Activated naive CD4-positive, alpha-beta T cell treated with anti-CD3 and anti-CD28 coated beads, Interleukin-2, amount 50 U/mL, for 72 hours (primary cell): ENCODE data around the gene ZFPM1. TPM values are rescaled to one million over a fixed set of nuclear protein-coding genes. Genes with fewer than 3 reads are reported as not detected.

Source experiments
- ATAC-seq, 2 donors: fragments of 150-1000 bp; cut with Tn5 transposase; 2 replicates each; pipeline ENCODE4 v1.10.0; 2021; ENCODE audit warnings: mild to moderate bottlenecking in 2 of 2, moderate library complexity in 2 of 2
- DNase-seq, 2 donors: peaks; one replicate each; pipeline ENCODE4 v3.0.0; 2021 to 2022; ENCODE audit warnings: low spot score in 2 of 2
- H3K27ac Mint-ChIP-seq, 2 donors: one replicate each; pipeline ENCODE4 v1.8.0; 2022; ENCODE audit warnings: mild to moderate bottlenecking in 2 of 2, mixed read lengths in 2 of 2
- H3K36me3 Mint-ChIP-seq, 2 donors: one replicate each; pipeline ENCODE4 v1.8.0; 2022; ENCODE audit warnings: mixed read lengths in 2 of 2
- H3K9me3 Mint-ChIP-seq, 2 donors: one replicate each; pipeline ENCODE4 v1.8.0; 2022; ENCODE audit warnings: mixed read lengths in 2 of 2
- total RNA-seq, 2 donors: library from RNA; stranded (reverse); gene quantifications; one replicate each; pipeline ENCODE4 v1.2.3, GENCODE V29; 2022

ZFPM1 gene
- total RNA-seq, 2 donors from 2014 or later: 15.5 to 25.1 TPM

DNA sequence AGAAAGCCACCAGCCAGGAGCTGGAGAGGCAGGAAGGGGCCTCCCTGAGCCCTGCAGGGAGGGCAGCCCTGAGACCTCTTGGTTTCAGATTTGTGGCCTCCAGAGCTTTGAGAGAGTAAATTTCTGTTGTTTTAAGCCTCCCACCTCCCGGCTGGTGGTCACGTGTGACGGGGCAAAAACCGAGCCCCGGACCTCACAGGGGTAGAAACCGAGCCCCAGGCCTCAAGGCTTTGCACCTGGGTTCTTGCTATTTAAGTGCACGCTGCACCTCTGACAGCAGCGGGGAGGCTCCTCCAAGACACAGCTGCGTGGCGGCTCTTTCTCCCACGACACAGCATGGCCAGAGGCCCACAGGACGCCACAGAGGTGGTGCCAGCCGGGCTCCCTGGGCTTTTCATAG is 99.7 kb downstream of the ZFPM1 start:
- Mint-ChIP-seq H3K27ac (no peak overlapping the region), H3K36me3 (peaks cover 0 to 6% of the 10 kb centered on the region in 2 donors), H3K9me3 (peaks cover 0 to 5% of the 10 kb centered on the region in 2 donors)
- ATAC-seq (no peak), DNase-seq (no peak)

DNA sequence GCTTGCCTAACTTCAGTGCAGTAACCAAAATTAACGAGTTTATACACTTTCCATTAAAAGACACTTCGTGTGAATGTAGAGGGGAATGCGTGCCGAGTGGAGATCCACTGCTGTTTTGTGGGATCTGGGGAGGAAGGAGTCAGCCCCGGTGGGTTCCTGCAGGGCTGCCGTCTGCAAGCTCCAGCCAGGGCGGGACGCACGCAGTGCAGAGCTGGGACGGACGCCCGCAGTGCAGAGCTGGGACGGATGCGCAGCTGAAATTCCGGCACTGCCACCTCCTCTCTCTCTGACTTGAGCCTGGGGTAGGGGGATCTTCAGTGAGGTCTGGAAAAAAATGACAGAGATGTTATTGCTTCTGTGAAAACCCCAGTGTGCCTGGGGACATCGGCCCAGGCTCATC is 100.7 kb downstream of the ZFPM1 start:
- H3K36me3 Mint-ChIP-seq: peaks cover 0 to 6% of the 10 kb centered on the region in 2 donors
- ATAC-seq: no peak
- DNase-seq: no peak
- H3K9me3 Mint-ChIP-seq: peaks cover 0 to 5% of the 10 kb centered on the region in 2 donors
- H3K27ac Mint-ChIP-seq: no peak overlapping the region

DNA sequence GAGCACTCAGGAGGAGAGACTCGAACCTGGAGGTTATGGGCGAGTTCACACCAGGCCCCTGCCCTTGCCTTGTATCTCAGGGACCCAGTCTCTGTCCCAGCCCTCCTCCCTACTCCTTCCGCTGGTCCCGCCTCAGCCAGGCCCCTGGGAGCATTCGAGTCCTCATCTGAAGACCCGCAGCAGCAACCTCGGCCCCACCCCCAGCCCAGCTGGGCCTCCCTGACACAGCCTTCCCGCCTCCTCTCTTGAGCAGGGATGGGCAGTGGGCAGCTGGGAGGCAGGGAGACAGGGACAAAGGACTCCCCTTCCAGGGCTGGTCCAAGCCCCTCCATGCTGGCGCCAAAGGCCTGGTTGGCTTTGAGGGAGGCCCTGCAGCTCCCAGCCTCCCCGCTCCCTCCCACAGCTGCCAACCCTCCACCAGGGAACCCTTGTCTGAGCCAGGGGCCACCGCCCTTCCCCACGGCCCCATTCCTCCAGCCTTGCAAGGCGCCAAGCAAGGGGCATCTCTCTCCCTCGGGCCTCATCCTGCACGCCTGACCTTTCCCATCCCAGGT is 101.7 kb downstream of the ZFPM1 start:
- no peak for ATAC-seq
- H3K9me3 Mint-ChIP-seq: peaks cover 0 to 5% of the 10 kb centered on the region in 2 donors

DNA sequence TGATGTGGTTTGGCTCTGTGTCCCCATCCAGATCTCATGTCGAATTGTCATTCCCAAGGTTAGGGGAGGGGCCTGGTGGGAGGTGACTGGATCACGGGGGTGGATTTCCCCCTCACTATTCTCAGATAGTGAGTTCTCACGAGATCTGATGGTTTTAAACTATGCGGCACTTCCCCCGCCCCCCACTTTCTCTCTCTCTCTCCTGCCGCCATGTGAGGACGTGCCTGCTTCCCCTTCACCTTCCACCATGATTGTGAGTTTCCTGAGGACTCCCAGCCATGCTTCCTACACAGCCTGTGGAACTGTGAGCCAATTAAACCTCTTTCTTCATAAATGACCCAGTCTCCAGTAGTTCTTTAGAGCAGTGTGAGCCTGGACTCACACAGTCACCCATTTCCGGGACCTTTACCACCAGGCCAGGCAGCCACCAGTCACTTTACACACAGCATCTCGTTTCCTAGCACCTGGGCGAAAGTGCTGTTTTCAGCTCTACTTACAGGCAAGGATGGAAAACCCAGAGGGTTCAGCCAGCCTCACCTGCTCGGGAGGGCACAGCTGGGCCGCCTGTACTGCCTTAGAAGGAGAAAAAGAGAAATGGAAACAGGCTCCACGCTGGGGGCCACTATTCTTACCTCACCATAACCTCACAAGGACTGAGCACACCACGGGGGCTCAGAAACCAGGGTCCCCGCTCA is 103.4 kb downstream of the ZFPM1 start:
- Mint-ChIP-seq H3K36me3 (peaks cover 0 to 6% of the 10 kb centered on the region in 2 donors), H3K9me3 (peaks cover 0 to 5% of the 10 kb centered on the region in 2 donors)
- DNase-seq: no peak

More for the DNA sequence above, 101.7 kb downstream of the ZFPM1 start:
- no peak overlapping the region for H3K27ac Mint-ChIP-seq
- peaks cover 0 to 6% of the 10 kb centered on the region in 2 donors for H3K36me3 Mint-ChIP-seq
- DNase-seq: no peak

DNA sequence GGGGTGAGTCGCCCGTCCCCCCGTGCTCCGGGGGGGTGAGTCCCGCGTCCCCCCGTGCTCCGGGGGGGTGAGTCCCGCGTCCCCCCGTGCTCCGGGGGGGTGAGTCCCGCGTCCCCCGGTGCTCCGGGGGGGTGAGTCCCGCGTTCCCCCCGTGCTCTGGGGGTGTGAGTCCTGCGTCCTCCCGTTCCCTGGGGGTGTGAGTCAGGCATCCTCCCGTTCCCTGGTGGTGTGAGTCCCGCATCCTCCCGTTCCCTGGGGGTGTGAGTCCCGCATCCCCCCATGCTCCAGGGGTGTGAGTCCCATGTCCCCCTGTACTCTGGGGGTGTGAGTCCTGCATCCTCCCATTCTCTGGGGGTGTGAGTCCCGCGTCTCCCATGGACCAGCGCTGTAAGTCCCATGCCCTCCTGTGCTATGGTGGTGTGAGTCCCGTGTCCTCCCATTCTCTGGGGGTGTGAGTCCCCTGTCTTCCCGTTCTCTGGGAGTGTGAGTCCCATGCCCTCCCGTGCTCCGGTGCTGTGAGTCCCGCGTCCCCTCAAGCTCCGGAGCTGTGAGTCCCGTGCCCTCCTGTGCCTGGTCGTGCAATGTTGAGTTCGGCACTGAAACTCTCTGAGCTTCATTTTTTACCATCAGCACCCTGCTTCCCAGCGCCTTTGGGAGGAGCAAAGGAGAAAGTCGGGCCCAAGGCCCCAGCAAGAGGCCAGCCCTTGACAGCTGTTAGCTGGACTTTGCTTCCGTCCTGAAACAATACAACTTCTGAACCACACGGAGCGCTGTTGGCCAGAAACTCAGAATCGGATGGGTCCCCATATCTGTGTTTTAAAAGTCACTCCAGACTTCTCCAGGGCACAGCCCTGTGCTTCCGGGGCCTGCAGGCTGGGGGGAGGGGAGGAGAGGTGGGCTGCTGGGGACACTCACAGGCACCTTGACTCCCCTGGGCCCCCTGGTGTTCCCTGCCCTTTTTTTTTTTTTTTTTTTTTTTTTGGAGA is 105.7 kb downstream of the ZFPM1 start:
- H3K27ac Mint-ChIP-seq: no peak overlapping the region
- DNase-seq (no peak), ATAC-seq (peak in 1 of 2 donors; percentile 38)
- peaks cover 0 to 5% of the 10 kb centered on the region in 2 donors for H3K9me3 Mint-ChIP-seq
- H3K36me3 Mint-ChIP-seq: peaks cover 0 to 6% of the 10 kb centered on the region in 2 donors

More for the DNA sequence above, 103.4 kb downstream of the ZFPM1 start:
- no peak overlapping the region for H3K27ac Mint-ChIP-seq
- no peak for ATAC-seq

DNA sequence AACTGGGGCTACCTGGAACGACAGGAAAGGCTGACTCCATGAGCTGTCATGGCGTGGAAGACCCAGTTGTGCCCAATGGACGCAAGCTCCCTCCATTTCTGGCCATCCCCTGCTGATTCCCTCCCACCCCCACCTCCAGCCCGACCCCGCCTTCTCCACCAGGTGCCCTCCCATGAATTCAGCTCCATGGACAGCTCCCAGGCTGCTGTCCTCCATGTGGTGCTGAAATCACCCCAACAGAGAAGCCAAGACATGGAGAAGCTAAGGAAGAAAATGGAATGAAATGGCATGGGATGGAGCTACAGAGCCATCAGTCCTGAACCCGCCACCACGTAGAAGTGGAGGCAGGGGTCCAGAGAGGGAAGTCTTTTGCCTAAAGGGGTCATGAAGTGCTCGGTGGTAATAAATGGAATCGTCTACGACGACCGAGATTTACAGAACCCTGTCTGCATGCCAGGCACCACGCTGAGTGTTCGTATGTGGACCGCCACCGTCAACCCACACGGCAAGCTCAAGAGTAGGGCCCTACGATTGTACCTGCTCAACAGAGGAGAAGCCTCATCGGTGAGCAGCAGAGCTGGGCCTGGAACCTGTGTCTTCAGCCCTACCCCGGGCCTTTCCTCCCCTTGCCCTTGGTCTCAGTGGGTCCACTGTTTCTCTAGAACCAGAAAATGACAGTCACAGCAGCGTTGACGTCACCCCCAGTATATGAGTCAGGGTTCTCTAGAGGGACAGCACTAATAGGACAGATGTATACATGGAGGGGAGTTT is 107.8 kb downstream of the ZFPM1 start:
- ATAC-seq (no peak), DNase-seq (no peak)
- H3K9me3 Mint-ChIP-seq: peaks cover 0 to 5% of the 10 kb centered on the region in 2 donors
- peaks cover 0 to 6% of the 10 kb centered on the region in 2 donors for H3K36me3 Mint-ChIP-seq
- no peak overlapping the region for H3K27ac Mint-ChIP-seq

DNA sequence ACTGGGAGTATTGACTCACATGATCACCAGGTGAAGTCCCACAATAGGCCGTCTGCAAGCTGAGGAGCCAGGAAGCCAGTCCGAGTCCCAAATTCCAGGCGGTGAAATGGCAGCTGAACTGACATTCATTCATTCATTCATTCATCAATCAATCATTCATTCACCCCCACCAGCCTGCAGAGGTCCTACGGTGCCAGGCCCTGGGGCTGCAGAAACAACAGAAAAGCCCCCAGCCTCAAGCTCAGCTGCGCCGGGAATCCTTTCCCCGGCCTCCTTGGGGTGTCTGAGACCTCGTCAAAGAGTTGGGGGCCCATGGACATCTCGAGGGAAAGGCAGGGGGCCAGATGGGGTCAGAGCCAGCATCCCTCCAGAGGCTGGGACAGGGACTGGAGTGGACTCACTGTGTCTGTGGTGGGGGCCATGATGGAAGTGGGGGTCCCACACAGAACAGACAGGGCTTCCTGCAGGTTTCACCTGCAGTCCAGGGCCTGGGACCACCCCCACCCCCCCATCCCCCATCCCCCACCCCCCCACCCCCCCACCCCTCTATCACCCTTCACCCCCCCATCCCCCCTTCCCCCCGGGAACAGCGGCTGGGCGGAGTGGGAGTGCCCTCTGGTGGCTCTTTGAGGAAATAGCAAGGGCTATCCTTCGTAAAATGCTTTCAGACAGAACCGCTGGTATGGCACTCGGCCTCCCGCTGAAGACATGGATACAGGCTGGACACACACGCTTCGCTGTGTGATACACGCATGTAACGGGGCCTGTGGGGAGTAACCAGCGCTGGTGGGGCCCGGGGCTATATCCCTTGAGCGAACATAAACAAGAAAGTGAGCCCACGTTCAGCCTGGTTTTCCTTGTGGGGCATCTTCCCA is 108.6 kb downstream of the ZFPM1 start:
- H3K27ac Mint-ChIP-seq: no peak overlapping the region

DNA sequence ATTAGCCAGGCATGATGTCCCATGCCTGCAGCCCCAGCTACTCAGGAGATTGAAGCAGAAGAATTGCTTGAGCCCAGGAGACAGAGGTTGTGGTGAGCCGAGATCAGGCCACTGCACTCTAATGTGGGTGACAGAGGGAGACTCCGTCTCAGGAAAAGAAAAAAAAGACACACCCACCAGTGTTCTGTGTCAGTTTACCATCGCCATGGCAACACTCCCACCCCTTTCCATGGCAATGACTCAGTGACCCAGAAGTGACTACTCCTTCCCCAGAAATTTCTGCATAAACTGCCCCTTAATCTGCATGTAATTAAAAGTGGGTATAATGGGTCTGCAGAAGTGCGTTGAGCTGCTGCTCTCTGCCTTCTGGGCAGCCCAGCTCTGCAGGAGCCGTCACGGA is 113.1 kb downstream of the ZFPM1 start:
- no peaks in the 10 kb centered on the region for H3K36me3 Mint-ChIP-seq
- peak; percentile 51 to 54 for ATAC-seq
- peak overlapping the region; percentile 37 to 46 for H3K27ac Mint-ChIP-seq
- no peaks in the 10 kb centered on the region for H3K9me3 Mint-ChIP-seq
- DNase-seq: peak; percentile 47 to 68

More for the DNA sequence above, 108.6 kb downstream of the ZFPM1 start:
- no peaks in the 10 kb centered on the region for H3K9me3 Mint-ChIP-seq
- ATAC-seq: peak in 1 of 2 donors; percentile 40
- H3K36me3 Mint-ChIP-seq: no peaks in the 10 kb centered on the region
- DNase-seq: peak in 1 of 2 donors; percentile 43

DNA sequence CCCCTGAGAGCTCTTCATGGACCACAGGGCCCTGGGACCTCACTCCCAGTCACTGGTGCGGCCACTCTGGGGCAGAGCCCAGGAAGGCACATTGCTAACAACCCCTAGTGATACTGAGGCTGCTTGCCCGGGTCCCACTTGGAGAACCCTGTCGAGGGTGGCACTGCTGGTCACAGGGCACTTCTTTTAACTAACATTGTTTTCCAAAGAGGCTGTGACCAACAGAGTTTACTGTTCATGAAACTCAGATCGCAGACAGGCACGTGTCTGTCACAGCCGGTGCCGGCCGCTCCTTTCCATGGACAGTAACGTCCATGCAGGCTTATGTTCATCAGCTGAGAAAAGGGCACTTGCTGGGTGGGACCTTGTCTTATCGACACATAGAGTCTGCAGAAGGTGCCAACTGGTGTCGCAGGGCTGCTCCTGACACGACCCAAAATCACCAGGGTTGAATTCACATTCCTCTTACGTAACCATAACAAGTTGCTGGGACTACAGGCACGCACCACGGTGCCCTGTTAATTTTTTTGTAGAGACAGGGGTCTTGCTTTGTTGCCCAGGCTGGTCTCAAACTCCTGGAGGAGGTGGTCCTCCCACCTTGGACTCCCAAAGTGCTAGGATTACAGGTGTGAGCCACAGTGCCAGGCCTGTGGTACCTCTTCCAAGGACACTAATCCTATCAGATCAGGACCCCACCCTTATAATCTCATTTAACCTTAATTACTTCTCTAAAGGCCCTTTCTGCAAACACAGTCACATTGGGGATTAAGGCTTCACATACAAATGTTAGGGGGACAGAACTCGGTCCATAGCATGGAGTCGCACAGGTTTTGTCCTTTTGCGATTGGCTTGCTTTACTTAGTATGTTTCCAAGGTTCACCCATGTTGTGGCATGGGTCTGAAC is 115.9 kb downstream of the ZFPM1 start:
- Mint-ChIP-seq H3K9me3 (no peaks in the 10 kb centered on the region), H3K36me3 (peaks cover 0 to 10% of the 10 kb centered on the region in 2 donors), H3K27ac (peak overlapping the region; percentile 69 to 86)
- ATAC-seq (no peak), DNase-seq (no peak)

DNA sequence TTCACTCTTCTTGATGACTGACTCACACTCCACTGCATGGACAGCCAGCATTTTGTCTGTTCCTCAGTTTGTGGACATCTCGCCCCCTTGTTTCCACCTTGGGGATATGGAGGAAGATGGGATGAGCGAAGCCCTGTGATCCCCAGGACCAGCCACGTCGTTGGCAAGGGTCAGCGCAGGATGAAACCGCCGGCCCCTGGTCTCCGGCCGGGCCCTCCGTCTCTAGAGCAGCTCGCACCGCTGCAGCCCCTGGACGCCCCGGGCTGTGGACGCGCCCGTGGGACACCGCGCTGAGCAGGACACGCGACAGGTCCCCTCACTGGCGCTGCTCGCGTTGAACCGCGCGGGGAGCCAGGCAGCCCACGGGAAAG is 116.5 kb downstream of the ZFPM1 start:
- H3K9me3 Mint-ChIP-seq: no peaks in the 10 kb centered on the region
- ATAC-seq: peak; percentile 16 to 51
- H3K36me3 Mint-ChIP-seq: peaks cover 0 to 10% of the 10 kb centered on the region in 2 donors
- no peak for DNase-seq
- H3K27ac Mint-ChIP-seq: peak overlapping the region; percentile 69 to 86

DNA sequence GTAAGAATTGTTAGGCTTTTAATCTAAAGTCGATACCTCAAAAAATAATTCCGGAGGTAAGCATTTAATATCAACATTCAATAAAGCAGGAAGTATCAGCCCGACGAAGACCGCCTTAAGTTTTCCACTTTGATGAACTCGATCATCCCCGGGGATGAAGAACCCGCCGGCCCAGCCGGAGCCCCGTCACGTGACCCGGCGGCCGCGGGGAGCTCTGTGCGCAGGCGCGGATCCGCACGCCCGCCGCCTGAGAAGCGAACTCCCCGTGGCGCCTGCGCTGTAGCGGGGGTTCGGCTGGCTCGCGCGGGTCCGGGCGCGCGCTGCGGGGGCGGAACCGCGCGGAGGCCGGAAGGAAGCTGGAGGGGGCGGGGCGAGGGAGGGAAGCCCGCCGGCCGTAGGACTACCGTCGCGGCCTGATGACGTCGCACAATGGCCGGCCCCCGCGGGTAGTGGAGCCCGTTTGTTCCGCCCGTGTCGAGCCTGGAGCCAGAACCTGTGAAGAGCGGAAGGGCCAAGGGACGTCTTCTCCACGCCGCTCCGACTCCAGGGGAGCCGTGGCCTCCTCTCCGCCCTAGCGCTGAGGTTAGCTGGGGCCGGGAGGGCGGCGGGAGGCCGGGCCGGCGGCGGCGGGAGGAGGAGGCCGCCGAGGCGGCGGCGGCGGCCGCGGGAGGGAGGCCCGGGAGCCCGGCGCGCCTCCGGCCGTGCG is 117.1 kb downstream of the ZFPM1 start, which contains the start of gene ZC3H18:
TSS of gene ZC3H18 (plus strand) at position 419 of the 706 bp plus-strand sequence. CDS start 6,721 bp downstream, outside the sequence.
- peak within 1 kb of the TSS; percentile 86 for H3K27ac Mint-ChIP-seq
- DNase-seq (peak; percentile 98), ATAC-seq (peak; percentile 74 to 82)
- no peaks in the 10 kb centered on the region for H3K9me3 Mint-ChIP-seq
- H3K36me3 Mint-ChIP-seq: peaks cover 0 to 10% of the 10 kb centered on the region in 2 donors

DNA sequence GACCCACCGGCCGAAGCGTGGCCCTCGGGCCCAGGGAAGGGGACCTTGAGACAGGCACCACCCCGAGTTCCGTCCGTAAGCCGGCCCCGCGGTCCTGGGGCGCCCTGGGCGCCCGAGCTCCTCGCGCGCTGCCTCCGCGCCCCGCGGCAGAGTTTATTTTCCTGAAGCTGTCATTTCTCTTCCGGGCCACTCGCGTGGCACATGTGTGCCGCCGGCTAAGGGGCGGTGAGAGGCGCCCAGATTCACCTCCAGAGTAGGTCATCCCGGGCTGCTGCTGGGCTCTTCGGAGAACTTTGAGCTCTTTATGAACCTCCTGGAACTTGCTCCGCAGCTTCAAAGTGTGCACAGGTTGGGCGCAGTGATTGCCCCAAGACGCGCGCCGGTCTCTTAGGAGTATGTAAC is 117.6 kb downstream of the ZFPM1 start:
- ATAC-seq: peak; percentile 29 to 61
- no peaks in the 10 kb centered on the region for H3K9me3 Mint-ChIP-seq
- peaks cover 0 to 10% of the 10 kb centered on the region in 2 donors for H3K36me3 Mint-ChIP-seq
- peak in 1 of 2 donors; percentile 45 for DNase-seq
- peak overlapping the region; percentile 86 for H3K27ac Mint-ChIP-seq

DNA sequence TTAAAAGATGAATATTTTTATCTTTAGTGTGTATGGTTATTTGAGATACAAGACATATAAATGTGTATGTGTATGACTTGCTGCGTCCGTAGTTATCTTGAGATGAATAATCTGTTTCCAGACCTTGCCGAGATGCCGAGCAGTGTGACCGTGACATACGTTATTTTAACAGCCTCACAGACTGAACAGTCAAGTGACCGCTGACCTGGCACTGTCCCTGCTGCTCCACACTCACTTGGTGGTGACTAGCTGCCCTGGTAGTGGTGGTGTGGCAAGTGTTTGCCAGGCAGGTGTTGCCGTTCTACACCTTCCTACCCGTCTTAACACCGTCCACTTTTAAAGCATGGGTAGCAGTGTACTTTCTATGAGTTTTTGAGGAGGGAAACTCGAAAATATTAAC is 122.2 kb downstream of the ZFPM1 start:
- DNase-seq: no peak
- H3K36me3 Mint-ChIP-seq: peaks cover 7 to 17% of the 10 kb centered on the region in 2 donors
- ATAC-seq: no peak
- H3K27ac Mint-ChIP-seq: peak overlapping the region in 1 of 2 donors; percentile 6
- no peaks in the 10 kb centered on the region for H3K9me3 Mint-ChIP-seq

DNA sequence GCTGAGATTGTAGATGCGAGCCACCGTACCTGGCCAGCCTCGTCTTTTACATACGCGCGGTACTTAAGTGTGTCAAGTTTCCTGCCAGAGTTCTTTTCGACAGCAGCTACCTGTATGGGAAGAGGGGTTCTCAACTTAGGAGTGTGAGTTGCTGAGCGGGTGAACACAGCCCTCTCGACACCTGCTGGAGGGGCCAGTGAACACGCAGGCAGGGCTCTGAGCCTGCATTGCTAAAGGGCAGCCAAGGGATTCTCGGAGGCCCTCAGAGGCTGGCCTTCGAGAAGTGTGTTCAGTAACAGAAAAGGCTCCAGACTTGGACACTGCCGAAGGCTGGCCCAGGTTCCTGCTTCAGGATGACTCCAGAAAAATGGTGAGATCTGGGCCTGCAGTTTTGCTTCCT is 123.2 kb downstream of the ZFPM1 start:
- no peaks in the 10 kb centered on the region for H3K9me3 Mint-ChIP-seq
- ATAC-seq: no peak
- H3K27ac Mint-ChIP-seq: peak overlapping the region in 1 of 2 donors; percentile 35
- no peak for DNase-seq
- peaks cover 7 to 17% of the 10 kb centered on the region in 2 donors for H3K36me3 Mint-ChIP-seq
